Testis (tissue), 2 donors: ENCODE results near the gene DAND5.

Source experiments
- POLR2A ChIP-seq: fragments of 450-650 bp; IDR thresholded peaks from one replicate; pipeline ENCODE4 v1.6.1; 2017; ENCODE audit warnings: antibody characterized with exemption, mild to moderate bottlenecking, moderate library complexity
- TF ChIP-seq, protein P1 (sequence below), 3 experiments: fragments of 450-650 bp in 2 of 3; fragments of 200-600 bp in 1 of 3; sonication (generic) in 1 of 3; IDR thresholded peaks; one replicate each; pipeline ENCODE4 v1.5.1; 2016 to 2019; ENCODE audit warnings: antibody characterized with exemption in 3 of 3, mild to moderate bottlenecking in 2 of 3, moderate library complexity in 1 of 3

DNA sequence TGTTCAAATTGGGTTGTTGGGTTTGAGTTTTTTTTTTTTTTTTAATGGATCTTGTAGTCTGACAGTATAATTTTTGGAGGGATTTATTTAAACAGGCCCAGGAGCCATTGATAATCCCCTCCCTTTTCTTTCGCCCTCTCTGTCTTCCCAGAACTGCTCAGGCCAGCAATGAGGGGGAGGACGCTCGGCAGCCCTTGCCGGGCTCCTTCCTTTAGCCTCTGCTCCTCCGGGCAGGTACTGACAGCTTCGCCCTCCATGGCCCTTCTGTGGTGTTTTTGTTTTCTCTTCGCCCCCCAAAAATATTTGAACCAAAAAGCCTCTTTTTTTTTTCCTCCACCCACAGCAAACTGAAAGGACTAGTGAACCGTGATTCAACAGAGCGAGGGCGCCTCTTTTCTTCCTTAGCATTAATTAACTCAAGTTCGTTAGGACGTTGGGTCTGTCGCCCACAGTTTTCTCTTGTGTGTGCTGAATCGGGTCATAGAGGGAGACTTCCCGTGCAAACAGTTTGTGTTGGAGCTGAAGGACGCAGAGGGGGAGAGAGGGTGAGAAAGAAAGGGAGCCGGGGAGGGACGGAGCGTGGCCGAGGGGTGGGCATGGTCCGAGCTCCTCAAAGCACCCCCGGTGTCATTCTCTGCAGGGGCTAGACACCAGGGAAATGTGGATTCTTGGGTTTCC, 47.4 kb downstream of the DAND5 start:
- no peak for TF ChIP-seq POLR2A
- TF ChIP-seq, protein P1, sequence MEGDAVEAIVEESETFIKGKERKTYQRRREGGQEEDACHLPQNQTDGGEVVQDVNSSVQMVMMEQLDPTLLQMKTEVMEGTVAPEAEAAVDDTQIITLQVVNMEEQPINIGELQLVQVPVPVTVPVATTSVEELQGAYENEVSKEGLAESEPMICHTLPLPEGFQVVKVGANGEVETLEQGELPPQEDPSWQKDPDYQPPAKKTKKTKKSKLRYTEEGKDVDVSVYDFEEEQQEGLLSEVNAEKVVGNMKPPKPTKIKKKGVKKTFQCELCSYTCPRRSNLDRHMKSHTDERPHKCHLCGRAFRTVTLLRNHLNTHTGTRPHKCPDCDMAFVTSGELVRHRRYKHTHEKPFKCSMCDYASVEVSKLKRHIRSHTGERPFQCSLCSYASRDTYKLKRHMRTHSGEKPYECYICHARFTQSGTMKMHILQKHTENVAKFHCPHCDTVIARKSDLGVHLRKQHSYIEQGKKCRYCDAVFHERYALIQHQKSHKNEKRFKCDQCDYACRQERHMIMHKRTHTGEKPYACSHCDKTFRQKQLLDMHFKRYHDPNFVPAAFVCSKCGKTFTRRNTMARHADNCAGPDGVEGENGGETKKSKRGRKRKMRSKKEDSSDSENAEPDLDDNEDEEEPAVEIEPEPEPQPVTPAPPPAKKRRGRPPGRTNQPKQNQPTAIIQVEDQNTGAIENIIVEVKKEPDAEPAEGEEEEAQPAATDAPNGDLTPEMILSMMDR (IDR thresholded peaks at IDR 0.05), result no peak
